CD4-positive, alpha-beta T cell treated with Interleukin-1 beta for 1 hour (primary cell): ENCODE measurements around the gene MGA.
A peak's percentile ranks its signal among the peaks of the same experiment; 100 is the strongest.

Experiments
- DNase-seq, 2 donors: peaks; one replicate each; pipeline ENCODE4 v3.0.0-alpha.2; 2020 to 2022

Gene MGA

DNA sequence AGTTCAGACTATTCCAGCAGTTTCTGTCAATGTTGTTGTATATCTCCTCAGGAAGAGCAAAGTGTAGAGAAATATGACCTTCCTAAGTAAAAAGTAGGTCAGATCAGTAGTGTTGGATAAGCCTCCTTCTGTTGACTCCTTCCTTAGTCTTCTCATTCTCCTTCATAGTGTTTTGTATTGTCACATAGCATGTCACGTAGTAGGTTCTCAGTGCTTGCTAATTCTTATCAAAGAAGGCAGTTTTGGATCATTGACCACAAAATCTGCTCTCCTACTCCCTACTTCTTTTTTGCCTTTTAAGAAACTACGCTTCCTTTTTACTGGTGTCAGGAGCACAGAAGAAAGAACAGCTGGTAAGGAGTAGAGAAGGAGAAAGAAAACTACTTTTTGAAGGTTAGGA, 1.0 kb upstream of the MGA start:
- DNase-seq = no peak

DNA sequence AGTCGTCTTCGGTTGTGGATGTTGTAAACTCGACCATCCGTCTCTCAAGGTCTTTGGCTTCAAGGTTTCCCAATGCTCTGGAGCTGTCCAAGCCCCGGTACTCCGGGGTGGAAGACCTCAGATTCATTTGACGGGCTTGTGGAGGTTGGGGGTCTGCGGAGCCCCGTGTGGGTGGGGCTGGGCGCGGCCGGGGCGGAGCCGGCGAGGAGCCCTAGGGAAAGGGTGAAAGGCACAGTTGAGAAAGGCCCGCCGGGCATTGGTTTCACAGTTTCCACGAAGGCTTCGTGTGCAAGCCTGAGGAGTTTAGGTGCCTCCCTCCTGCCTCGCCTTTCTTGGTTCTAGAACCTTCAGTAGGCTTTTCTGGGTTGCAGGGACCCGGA, 360 bp upstream of the MGA start:
- no peak for DNase-seq

DNA sequence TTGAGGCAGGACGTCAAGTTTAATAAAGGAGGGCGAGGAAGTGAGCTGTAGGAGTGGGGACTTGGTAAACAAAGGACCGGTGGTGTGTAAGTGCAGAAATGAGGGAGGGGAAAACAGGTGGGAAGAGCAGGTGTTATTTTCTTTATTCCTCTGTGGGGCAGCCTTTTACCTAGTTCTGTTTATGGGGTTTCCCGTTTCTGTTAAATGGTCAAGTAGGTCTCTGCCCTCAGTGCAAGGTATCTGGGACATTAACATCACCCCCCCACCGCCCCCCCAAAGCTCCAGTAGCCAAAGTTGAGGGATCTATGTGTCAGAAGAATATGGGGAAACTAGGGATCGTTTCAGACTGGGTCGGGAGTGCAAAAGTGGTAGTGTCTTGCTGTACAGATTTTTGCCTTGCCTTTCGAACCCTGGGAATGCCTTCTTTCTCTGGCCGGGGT, 893 bp downstream of the MGA start:
- DNase-seq = no peak

DNA sequence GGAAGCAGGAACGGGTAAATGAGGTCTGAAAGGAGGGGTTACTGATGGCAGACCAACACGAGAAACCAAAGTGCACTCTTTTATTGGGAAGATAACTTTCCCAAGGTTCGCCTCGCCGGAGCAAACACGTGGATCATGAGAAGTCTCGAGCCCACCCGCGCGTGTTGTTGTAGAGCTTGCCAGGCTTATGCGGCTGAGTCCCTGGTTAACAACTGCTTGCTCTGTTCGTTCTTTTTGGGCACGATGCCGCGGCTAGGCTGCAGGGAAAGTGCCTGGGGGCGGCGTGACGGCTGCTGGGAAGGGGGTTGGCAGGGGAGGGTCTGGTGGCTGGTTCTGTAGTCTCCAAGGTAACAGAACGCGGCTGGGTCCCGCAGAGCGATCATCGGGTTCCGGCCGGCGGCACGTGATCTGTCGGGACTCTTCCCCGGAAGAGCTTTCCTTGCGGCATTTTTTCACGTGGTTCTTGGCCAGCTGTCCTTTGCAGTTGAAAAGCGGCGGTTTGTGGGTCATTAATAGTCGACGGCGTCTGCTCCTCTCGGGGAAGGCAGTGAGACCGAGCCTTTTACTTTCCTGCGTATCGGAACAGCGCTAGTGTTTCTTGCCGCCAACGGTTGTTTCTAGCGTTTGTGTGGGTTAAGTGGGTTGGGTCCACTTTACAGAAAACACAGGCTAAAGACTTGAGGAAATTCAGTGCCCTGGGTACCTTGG, 1.5 kb downstream of the MGA start:
- DNase-seq = peak; percentile 81 to 84

DNA sequence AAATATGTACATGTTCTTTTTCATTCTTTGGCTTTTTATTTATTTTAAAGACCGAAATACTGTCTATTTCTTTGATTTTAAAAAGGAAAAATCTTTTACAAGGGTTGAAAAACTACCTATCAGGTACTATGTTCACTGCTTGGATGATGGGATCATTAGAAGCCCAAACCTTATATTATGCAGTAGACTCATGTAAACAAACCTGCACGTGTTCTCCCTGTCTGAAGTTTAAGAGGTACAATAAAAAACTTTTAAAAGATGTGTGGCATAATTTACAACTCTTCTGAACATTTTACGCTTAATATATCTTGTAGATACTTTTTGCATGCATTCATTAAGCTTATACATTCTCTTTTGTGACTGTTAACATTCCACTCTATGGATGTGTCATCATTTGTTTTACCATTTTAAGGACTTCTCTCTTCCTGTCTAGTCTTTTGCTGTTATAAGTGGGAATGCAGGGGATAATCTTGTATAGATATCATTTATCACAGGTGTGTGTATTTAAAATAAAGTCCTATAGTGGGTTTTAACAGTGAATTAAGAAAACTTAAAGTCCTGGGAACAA, 6.2 kb downstream of the MGA start:
- no peak for DNase-seq

DNA sequence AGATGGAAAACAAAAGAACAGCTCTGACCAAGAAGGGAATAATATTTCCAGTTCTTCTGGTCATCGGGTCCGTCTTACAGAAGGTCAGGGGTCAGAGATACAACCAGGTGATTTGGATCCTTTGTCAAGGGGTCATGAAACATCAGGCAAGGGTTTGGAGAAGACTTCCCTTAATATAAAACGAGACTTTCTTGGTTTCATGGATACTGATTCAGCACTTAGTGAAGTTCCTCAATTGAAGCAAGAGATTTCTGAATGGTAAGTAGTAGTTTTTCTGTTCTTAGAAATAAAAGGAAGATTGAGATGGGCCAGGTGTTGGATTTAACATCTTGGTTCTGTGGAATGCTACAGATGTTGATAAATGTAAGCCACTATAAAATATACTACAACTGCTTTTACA, 9.5 kb downstream of the MGA start:
- no peak for DNase-seq

DNA sequence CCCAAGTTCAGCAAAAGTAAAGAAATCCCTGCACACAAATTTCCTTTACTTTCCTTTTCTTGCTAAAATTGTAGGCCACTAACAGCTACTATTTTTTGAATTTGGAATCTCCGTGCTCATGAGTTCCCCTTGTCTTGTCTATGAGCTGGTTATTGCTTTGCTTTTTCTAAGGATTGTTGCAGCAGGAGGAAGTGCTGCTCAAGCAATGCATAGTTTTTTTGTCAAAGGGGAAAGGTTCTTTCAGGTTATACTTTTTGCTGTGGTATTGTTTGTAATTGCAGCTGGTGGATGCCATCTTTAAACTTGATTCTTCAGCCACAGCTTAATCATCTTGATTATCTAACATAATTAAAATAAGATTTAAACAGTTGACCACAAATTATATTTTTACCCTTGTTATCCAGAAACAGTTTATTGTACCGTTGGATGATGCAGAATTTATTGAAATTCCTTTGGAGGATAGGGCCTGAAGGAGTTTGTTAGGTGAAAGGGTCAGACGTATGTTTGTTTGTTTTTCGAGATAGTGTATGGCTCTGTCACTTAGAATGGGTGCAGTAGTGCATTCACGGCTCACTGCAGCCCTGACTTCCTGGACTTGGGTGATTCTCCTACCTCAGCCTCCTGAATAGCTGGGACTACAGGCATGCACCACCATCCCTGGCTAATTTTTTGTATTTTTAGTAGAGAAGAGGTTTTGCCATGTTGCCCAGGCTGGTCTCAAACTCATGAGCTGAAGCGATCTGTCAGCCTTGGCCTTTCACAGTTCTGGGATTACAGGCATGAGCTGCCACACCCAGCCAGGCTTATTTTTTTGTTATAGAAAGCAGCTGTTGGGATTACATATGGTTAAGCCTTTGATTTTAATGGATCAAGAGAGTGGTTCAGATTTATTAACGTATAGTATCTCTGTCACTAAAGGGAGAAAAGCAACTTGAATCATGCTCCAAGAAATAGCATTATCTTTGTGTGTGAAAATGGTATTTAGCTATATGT, 11.7 kb downstream of the MGA start:
- DNase-seq = no peak

DNA sequence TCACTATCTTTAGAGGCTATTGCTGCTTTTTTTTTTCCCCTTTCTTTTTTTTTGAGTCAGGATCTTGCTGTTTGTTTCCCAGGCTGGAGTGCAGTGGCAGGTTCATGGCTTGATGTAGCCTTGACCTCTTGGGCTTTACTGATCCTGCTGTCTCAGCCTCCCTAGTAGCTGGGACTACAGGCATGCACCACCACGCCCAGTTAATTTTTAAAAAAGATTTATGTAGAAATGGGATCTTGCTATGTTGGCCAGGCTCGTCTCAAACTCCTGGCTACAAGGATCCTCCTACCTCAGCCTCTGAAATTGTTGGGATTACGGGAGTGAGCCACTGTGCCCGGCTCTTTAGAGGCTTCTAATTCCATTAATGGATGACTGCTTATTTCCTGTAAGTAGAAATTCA, 15.1 kb downstream of the MGA start:
- no peak for DNase-seq

DNA sequence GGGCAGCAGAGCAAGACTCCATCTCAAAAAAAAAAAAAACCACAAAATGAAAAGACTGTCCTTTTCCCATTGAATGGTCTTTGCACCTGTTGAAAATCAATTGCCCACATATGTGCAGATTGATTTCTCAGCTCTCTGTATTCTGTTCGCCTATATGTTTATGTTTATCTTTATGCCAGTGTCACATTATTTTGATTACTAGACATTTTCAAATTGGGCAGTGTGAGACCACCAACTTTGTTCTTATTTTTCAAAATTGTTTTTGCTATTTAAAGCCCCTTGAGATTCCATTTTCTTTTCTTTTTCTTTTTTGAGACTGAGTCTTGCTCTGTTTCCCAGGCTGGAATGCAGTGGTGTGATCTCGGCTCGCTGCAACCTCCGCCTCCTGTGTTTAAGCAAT, 18.5 kb downstream of the MGA start:
- DNase-seq = no peak

DNA sequence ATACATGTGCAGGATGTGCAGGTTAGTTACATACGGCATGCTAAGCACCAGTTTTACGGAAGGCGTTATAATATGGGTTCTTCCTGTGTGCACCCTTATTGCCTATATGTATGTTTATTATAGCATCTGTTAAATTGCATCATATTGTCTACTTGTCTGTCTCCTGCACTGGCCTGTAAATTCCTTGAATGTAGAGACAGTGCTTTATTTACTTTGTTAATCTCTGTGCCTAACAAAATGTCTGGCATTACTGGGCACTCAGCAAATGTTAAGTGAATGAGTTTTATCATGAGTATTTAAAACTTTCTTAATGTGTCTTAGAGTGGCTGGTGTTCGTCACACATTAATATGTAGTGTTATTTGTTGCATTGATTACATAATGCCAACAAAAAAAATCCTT, 23.8 kb downstream of the MGA start:
- no peak for DNase-seq

DNA sequence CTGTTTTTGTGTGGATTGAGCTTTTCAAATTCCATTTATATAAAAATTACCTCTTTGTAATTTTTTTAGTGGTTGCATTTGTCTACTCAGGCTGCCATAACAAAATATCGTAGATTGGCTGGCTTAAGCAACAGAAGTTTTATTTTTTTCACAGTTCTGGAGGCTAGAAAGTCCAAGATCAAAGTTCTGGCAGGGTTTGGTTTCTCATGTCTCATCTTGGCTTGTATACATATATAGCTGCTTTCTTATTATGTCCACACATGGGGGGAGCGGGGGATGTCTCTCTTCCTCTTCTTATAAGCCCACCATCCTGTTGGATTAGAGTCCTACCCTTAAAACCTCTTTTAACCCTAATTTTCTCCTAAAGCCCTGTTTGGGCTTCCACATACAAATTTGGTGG, 28.5 kb downstream of the MGA start:
- no peak for DNase-seq

DNA sequence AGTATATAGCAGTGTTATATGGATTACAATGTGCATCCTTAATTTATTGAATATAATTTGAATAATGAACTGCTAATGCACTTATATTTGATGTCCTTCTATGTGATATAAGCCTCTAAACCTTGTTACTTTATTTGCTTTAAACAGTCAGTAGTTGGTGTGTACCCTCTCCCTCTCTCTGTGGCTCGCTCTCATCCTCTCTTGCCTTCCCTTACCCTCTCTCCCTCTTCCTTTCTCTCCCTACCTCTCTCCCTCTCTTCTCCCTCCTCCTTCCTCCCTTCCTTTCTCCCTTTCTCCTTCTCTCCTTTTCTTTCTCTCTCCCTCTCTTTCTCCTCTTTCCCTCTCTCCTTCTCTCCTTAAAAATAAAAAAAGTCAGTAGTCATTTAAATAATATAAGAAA, 28.9 kb downstream of the MGA start:
- DNase-seq = no peak

DNA sequence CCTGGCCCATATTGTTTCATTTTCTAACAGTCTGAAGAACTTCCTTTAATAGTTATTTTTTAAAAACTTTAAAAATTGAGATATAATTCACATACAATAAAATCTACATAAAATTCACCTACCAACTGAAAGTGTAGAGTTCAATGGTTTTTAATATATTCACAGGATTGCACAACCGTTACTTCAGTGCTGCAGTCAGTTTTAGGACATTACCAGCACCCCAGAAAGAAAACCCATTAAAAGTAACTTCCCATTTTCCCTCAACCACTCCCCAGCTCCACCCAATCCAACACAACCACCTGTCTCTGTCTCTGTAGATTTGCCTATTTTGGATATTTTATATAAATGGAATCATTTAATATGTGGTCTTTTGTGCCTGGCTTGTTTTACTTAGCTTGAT, 29.6 kb downstream of the MGA start:
- DNase-seq = no peak

DNA sequence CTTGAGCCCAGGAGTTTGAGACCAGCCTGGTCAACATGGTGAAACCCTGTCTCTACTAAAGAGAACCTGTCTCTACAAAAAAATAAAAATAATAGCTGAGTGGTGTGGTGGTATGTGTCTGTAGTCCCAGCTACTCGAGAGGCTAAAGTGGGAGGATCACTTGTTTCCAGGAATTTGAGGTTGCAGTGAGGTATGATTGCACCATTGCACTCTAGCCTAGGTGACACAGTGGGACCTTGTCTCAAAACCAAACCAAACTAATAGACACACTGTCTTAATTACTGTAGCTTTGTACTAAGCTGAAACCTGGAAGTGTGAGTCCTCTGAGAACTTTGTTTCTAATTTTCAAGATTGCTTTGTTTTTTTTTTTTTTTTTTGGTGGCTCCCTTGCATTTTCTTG, 30.4 kb downstream of the MGA start:
- DNase-seq = no peak

DNA sequence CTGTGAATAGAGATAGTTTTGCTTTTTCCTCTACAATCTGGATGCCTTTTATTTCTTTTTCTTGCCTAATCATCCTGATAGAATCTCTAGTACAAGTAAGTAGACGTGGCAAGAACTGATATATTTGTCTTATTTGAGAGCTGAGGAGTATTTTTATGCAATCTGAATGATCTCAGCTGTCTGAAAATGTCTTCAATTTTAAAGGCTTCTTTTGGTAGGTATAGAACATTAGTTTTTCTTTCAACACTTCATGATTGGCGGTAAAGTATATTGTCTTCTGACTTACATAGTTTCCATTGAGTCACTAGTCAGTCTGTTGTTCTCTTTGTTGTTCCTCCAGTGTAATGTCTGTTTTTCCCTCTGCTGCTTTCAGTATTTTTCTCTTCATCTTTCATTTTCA, 31.3 kb downstream of the MGA start:
- no peak for DNase-seq

DNA sequence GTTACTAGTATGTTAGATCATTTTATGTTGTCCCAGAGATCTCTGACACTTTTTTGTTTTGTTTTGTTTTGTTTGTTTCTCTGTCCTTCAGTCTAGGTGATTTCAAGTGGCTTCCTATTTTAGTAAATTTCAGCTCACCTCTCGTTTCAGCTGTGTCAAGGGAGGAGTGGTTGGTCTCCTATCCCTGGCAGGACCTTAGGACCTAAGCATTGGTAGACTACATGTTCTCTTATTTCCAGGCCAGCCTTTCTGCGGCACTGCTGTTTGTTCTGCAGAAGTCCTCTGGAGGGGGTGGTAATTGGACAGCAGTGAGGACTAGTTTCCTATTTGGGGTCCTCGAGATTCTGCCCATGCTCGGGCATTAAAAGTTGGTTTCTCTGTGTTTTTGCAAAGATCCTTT, 31.8 kb downstream of the MGA start:
- no peak for DNase-seq

DNA sequence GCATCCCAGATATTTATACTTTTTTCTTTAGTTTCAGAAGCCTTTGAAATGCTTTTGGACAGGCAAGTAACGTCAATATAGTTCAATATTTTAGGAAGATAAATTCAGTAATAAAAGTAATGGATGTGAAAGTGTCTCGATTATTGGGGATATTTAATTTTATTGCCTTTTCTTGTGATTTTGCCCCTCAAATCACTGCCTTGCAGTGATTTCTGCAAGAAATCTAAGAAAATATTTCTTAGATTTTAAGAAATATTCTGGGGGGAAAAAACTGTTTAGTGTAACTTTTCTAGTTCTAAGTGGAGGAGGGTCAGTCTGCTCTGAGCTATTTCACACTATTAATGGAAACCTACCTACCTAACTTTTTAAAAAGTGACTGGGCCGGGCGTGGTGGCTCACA, 33.6 kb downstream of the MGA start:
- DNase-seq = no peak

DNA sequence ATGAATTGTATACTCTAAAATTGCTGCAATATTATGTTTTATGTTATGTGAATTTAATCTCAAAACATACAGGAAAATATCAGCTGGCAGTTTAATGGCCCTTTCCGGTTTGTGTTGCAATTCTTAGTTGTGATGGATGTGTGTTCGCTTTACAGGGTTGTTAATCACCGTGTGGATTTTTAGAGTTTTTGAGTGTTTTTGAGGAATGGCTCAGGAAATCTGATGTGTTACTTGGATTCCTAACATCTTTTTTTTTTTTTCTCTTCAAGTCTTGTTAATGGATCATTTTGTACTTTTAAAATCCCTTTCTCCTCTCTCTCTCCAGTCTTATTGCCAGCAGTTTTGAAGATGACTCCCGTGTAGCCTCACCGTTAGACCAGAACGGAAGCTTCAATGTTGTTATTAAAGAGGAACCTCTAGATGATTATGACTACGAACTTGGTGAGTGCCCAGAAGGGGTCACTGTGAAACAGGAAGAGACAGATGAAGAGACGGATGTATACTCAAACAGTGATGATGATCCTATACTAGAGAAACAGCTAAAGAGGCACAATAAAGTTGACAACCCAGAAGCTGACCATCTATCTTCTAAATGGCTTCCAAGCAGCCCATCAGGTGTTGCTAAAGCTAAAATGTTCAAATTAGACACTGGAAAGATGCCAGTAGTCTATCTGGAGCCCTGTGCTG, 35.7 kb downstream of the MGA start:
- peak; percentile 60 to 62 for DNase-seq

DNA sequence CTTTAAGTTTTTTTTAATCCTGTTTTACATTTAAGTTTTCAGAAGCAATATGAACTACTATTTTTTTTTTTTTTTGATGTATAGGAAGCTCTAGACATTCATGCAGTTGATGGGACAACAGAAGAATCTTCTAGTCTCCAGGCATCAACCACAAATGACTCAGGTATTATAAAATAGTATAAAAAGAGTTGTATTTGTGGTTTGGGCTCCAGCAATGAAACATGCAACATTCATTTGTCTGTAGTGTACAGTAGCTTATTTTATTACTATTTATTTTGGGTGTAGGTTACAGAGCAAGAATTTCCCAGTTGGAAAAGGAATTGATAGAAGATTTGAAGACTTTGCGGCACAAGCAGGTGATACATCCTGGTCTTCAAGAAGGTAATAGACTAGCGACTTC, 38.6 kb downstream of the MGA start:
- DNase-seq = no peak

DNA sequence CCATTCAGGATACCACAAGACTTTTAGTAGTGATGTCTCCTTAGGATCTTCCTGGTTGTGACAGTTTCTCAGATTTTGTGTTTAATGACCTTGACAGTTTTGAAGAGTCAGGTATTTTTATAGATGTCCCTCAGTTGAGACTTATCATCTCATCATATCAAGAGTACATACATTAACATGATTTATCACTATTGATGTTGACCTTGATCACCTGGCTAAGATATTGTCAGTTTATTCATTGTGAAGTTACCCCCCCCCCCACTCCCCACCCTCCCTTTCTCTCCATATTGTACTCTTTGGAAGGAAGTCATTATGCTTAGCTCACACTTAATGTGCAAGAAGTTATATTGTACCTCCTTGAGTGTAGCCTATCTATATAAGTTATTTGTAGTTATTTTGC, 42.9 kb downstream of the MGA start:
- DNase-seq = no peak

DNA sequence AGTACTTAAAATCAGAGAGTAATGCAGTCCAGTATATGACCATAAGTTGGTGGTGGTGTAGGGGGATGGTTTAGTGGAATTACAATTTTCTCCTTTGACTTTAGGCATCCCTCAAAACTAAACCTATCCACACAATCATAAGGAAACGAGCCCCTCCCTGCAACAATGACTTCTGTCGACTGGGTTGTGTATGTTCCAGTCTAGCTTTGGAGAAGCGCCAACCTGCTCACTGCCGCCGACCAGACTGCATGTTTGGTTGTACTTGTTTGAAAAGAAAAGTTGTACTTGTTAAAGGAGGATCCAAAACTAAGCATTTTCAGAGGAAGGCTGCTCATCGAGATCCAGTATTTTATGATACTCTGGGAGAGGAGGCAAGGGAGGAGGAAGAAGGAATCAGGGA, 52.8 kb downstream of the MGA start:
- no peak for DNase-seq

DNA sequence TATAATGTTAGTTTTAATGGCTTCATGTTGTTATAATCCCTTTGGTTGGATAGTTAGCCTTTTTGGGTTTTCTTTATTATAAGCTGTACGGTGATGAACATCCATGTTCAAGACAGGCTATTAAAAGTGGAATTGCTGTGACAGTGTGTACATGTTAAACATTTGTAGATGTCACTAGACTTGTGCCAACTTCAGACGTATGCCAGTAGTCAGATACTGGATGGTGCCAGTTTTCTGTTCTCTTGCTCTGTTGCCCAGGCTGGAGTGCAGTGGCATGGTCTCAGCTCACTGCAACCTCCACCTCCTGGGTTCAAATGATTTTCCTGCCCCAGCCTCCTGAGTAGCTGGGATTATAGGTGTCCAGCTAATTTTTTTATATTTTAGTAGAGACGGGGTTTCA, 54.1 kb downstream of the MGA start:
- no peak for DNase-seq

DNA sequence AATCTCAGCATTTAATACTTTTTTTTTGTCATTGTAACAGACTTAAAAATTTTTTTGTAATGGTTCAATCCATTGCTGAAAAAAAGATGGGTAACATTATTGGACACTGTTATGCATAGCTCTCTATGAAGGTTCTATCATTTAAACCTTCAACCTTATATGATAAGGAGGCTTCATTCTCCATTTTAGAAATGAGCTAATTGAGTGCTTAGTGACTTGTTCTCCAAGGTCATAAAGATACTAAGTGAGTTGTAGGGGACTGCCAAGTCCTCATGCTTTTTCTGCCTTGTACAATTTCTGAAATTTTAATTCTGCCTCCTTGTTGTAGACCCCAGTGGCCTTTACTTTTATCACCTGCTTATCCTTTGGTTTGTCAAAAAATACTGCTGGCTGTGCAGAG, 56.7 kb downstream of the MGA start:
- DNase-seq = no peak
